HUES6 (cell line): ENCODE measurements around the gene DAPK1.
"Not testable (repeated sequence)": the region's sequence is repeated elsewhere in the genome, so short reads cannot be mapped to it uniquely, and the experiment has no call there.

Experiments
- H3K27ac ChIP-seq: 2 replicates; pipeline ENCODE4 v1.7.0; 2013; ENCODE audit warnings: low read depth, mild to moderate bottlenecking, low read length, inconsistent platforms
- H3K27me3 ChIP-seq: 2 replicates; pipeline ENCODE4 v1.6.1; 2013; ENCODE audit warnings: low read length; ENCODE audit not compliant: control insufficient read depth, insufficient read depth
- H3K36me3 ChIP-seq: 2 replicates; pipeline ENCODE4 v1.6.1; 2013; ENCODE audit warnings: low read length; ENCODE audit not compliant: control insufficient read depth, insufficient read depth
- H3K4me1 ChIP-seq: 2 replicates; pipeline ENCODE4 v1.6.1; 2013; ENCODE audit warnings: low read length; ENCODE audit not compliant: control insufficient read depth, insufficient read depth
- H3K4me3 ChIP-seq: 2 replicates; pipeline ENCODE4 v1.5.1; 2013; ENCODE audit warnings: low read depth, low read length
- H3K9ac ChIP-seq: one replicate; pipeline ENCODE4 v1.6.1; 2013; ENCODE audit warnings: mild to moderate bottlenecking, low read length
- H3K9me3 ChIP-seq: 2 replicates; pipeline ENCODE4 v1.6.1; 2013; ENCODE audit warnings: low read depth, low read length; ENCODE audit not compliant: control insufficient read depth, insufficient read depth

DAPK1 gene

GRCh38 chr9:87732344-87732743, 234.7 kb downstream of the DAPK1 start:
- Histone ChIP-seq H3K4me3 (no peak overlapping the region), H3K4me1 (no peaks in the 10 kb centered on the region), H3K36me3 (peaks cover 18% of the 10 kb centered on the region), H3K27me3 (no peaks in the 10 kb centered on the region), H3K27ac (no peak overlapping the region), H3K9me3 (no peaks in the 10 kb centered on the region), H3K9ac (no peak overlapping the region)

- peaks cover 17% of the 10 kb centered on the region for H3K36me3 ChIP-seq
- no peak overlapping the region for H3K9ac ChIP-seq
- no peaks in the 10 kb centered on the region for H3K27me3 ChIP-seq
- no peaks in the 10 kb centered on the region for H3K4me1 ChIP-seq
- H3K4me3 ChIP-seq, result no peak overlapping the region
- H3K27ac ChIP-seq, result no peak overlapping the region
- no peaks in the 10 kb centered on the region for H3K9me3 ChIP-seq
Measured at GRCh38 chr9:87732756-87733155, 235.1 kb downstream of the DAPK1 start.

- H3K27me3 ChIP-seq, result no peaks in the 10 kb centered on the region
- H3K9ac ChIP-seq, result no peak overlapping the region
- H3K36me3 ChIP-seq, result peaks cover 10% of the 10 kb centered on the region
- H3K9me3 ChIP-seq, result no peaks in the 10 kb centered on the region
- H3K4me1 ChIP-seq, result no peaks in the 10 kb centered on the region
- H3K27ac ChIP-seq, result no peak overlapping the region
- no peak overlapping the region for H3K4me3 ChIP-seq
Measured at GRCh38 chr9:87733273-87734052, 235.8 kb downstream of the DAPK1 start.

GRCh38 chr9:87734106-87734505, 236.4 kb downstream of the DAPK1 start:
- Histone ChIP-seq H3K4me1 (no peaks in the 10 kb centered on the region), H3K4me3 (no peak overlapping the region), H3K9me3 (no peaks in the 10 kb centered on the region), H3K27me3 (no peaks in the 10 kb centered on the region), H3K36me3 (peaks cover 10% of the 10 kb centered on the region), H3K27ac (no peak overlapping the region), H3K9ac (no peak overlapping the region)

- Histone ChIP-seq H3K9me3 (peaks cover 14% of the 10 kb centered on the region), H3K27ac (no peak overlapping the region), H3K4me1 (no peaks in the 10 kb centered on the region), H3K9ac (no peak overlapping the region), H3K27me3 (no peaks in the 10 kb centered on the region), H3K36me3 (no peaks in the 10 kb centered on the region), H3K4me3 (no peak overlapping the region)
Measured at GRCh38 chr9:87739546-87739945, 241.9 kb downstream of the DAPK1 start.

- H3K27ac ChIP-seq, result no peak overlapping the region
- peaks cover 14% of the 10 kb centered on the region for H3K9me3 ChIP-seq
- no peaks in the 10 kb centered on the region for H3K36me3 ChIP-seq
- H3K9ac ChIP-seq, result no peak overlapping the region
- H3K27me3 ChIP-seq, result no peaks in the 10 kb centered on the region
- no peaks in the 10 kb centered on the region for H3K4me1 ChIP-seq
- no peak overlapping the region for H3K4me3 ChIP-seq
Measured at GRCh38 chr9:87740209-87740608, 242.5 kb downstream of the DAPK1 start.

- H3K9ac ChIP-seq, result no peak overlapping the region
- H3K4me3 ChIP-seq, result no peak overlapping the region
- H3K36me3 ChIP-seq, result no peaks in the 10 kb centered on the region
- H3K9me3 ChIP-seq, result peaks cover 14% of the 10 kb centered on the region
- H3K27ac ChIP-seq, result no peak overlapping the region
- no peaks in the 10 kb centered on the region for H3K4me1 ChIP-seq
- no peaks in the 10 kb centered on the region for H3K27me3 ChIP-seq
Measured at GRCh38 chr9:87741326-87741725, 243.7 kb downstream of the DAPK1 start.

- no peak overlapping the region for H3K27ac ChIP-seq
- H3K36me3 ChIP-seq, result no peaks in the 10 kb centered on the region
- H3K9ac ChIP-seq, result no peak overlapping the region
- H3K4me3 ChIP-seq, result no peak overlapping the region
- no peaks in the 10 kb centered on the region for H3K27me3 ChIP-seq
- no peaks in the 10 kb centered on the region for H3K4me1 ChIP-seq
- H3K9me3 ChIP-seq, result peaks cover 14% of the 10 kb centered on the region
Measured at GRCh38 chr9:87741891-87742290, 244.2 kb downstream of the DAPK1 start.

GRCh38 chr9:87742813-87743428, 245.3 kb downstream of the DAPK1 start:
- no peaks in the 10 kb centered on the region for H3K27me3 ChIP-seq
- no peaks in the 10 kb centered on the region for H3K36me3 ChIP-seq
- H3K4me1 ChIP-seq, result no peaks in the 10 kb centered on the region
- peaks cover 14% of the 10 kb centered on the region for H3K9me3 ChIP-seq
- H3K27ac ChIP-seq, result no peak overlapping the region
- no peak overlapping the region for H3K4me3 ChIP-seq
- no peak overlapping the region for H3K9ac ChIP-seq

- not testable (repeated sequence) for H3K27ac ChIP-seq
Measured at GRCh38 chr9:87744247-87744646, 246.6 kb downstream of the DAPK1 start.

GRCh38 chr9:87746186-87746585, 248.5 kb downstream of the DAPK1 start:
- H3K9me3 ChIP-seq, result peaks cover 8% of the 10 kb centered on the region; the same call in 1 of the 2 replicates
- no peaks in the 10 kb centered on the region for H3K27me3 ChIP-seq
- H3K4me3 ChIP-seq, result no peak overlapping the region
- H3K36me3 ChIP-seq, result no peaks in the 10 kb centered on the region
- H3K4me1 ChIP-seq, result no peaks in the 10 kb centered on the region
- H3K27ac ChIP-seq, result no peak overlapping the region
- no peak overlapping the region for H3K9ac ChIP-seq

More at GRCh38 chr9:87744247-87744646, 246.6 kb downstream of the DAPK1 start:
- H3K27me3 ChIP-seq, H3K4me3 ChIP-seq, H3K4me1 ChIP-seq, H3K9ac ChIP-seq, H3K36me3 ChIP-seq: not testable (repeated sequence)
- peaks cover 13% of the 10 kb centered on the region for H3K9me3 ChIP-seq
